K562 (cell line): ENCODE data around the gene FAM111B. TPM values are rescaled to one million over a fixed set of nuclear protein-coding genes. Genes with fewer than 3 reads are reported as not detected.

Source experiments
- ATAC-seq: fragments of 200-7000 bp; cut with Tn5 transposase; 3 replicates; pipeline ENCODE4 v1.9.1; 2020; ENCODE audit warnings: moderate library complexity
- Bru-seq: library from RNA; stranded (reverse); fragments of 400-500 nt; gene quantifications from one replicate; lab custom pipeline; 2021; lab: Mats Ljungman, UMichigan
- BruChase-seq, 2 experiments: library from RNA; stranded (reverse); fragments of 400-500 nt; gene quantifications; one replicate each; lab custom pipeline; 2021; lab: Mats Ljungman, UMichigan
- BruUV-seq: library from RNA; stranded (reverse); fragments of 400-500 nt; replicated peaks from 2 replicates; lab custom pipeline; 2021; lab: Mats Ljungman, UMichigan
- CTCF ChIA-PET: fragments of 300-600 bp; formaldehyde crosslinking; extraction: SDS; loops from one replicate; lab custom pipeline; 2021; ENCODE audit warnings: low intra/inter-chr PET ratio; lab: Yijun Ruan, JAX
- POLR2A ChIA-PET: fragments of 300-600, 350-650 bp; sonication (Branson Sonifier 250); formaldehyde crosslinking; extraction: SDS; loops from one replicate; lab custom pipeline; 2021; ENCODE audit warnings: antibody characterized with exemption, inconsistent platforms; lab: Yijun Ruan, JAX
- DNase-seq, 4 experiments: peaks; one replicate each; pipeline versions ENCODE4 v3.0.0 to v3.0.0-alpha.2; 2011 to 2018; ENCODE audit warnings: low spot score in 3 of 4, mixed read lengths in 3 of 4; ENCODE audit errors: extremely low read depth in 1 of 4
- FAIRE-seq: peaks from 2 replicates; lab custom pipeline; 2011; peaks lifted over from hg19 to GRCh38; lab: Jason Lieb, UNC
- H2AFZ ChIP-seq: 2 replicates; pipeline ENCODE4 v1.6.0; 2011; ENCODE audit warnings: low read depth, low read length, control low read depth, inconsistent platforms
- H3K27ac ChIP-seq: fragments of 200-600 bp; 3 replicates; pipeline ENCODE4 v1.8.0; 2011; ENCODE audit warnings: low read depth, mild to moderate bottlenecking, control low read depth, inconsistent platforms, low read length, moderate library complexity, mixed read lengths; ENCODE audit errors: extremely low read depth
- H3K27me3 ChIP-seq, 2 experiments: fragments of 300-600 bp in 1 of 2; 2 replicates in 1 of 2; 3 replicates in 1 of 2; pipeline versions ENCODE4 v1.6.0 to v1.8.0; 2011; ENCODE audit warnings: inconsistent platforms in 2 of 2, low read length in 2 of 2, mild to moderate bottlenecking in 1 of 2, mixed read lengths in 1 of 2, moderate library complexity in 1 of 2; ENCODE audit not compliant: control insufficient read depth in 2 of 2, insufficient read depth in 2 of 2
- H3K36me3 ChIP-seq: fragments of 300-600 bp; 3 replicates; pipeline ENCODE4 v1.8.0; 2011; ENCODE audit warnings: mild to moderate bottlenecking, low read length, inconsistent platforms; ENCODE audit not compliant: control insufficient read depth, insufficient read depth
- H3K4me1 ChIP-seq, 2 experiments: fragments of 200-600 bp in 1 of 2; replicated peaks in 1 of 2; 2 replicates in 1 of 2; 3 replicates in 1 of 2; pipeline versions ENCODE4 v1.5.1 to v1.8.0; 2011; ENCODE audit warnings: inconsistent platforms in 2 of 2, low read length in 2 of 2, mild to moderate bottlenecking in 1 of 2, mixed read lengths in 1 of 2, moderate library complexity in 1 of 2; ENCODE audit not compliant: control insufficient read depth in 2 of 2, insufficient read depth in 2 of 2
- H3K4me2 ChIP-seq: 2 replicates; pipeline ENCODE4 v1.6.1; 2011; ENCODE audit warnings: low read length, control low read depth, inconsistent platforms, mixed read lengths; ENCODE audit not compliant: insufficient read depth
- H3K4me3 ChIP-seq: fragments of 200-600 bp; sonication (generic), shearing (Covaris generic); 2 replicates; pipeline ENCODE4 v1.5.1; 2016; ENCODE audit warnings: control low read depth, inconsistent platforms
- H3K79me2 ChIP-seq: fragments of 200-600 bp; 3 replicates; pipeline ENCODE4 v1.8.0; 2011; ENCODE audit warnings: low read length, inconsistent platforms; ENCODE audit not compliant: control insufficient read depth, insufficient read depth
- H3K9ac ChIP-seq, 2 experiments: 2 replicates each; pipeline versions ENCODE4 v1.6.0 to v1.6.1; 2011; ENCODE audit warnings: low read depth in 2 of 2, low read length in 2 of 2, control low read depth in 1 of 2, inconsistent platforms in 1 of 2, mild to moderate bottlenecking in 1 of 2, mixed read lengths in 1 of 2; ENCODE audit not compliant: insufficient read depth in 1 of 2
- H3K9me1 ChIP-seq: one replicate; pipeline ENCODE4 v1.6.0; 2011; ENCODE audit warnings: inconsistent platforms, mild to moderate bottlenecking, low read length, moderate library complexity; ENCODE audit not compliant: control insufficient read depth, insufficient read depth
- H3K9me3 ChIP-seq: replicated peaks from 2 replicates; pipeline ENCODE4 v1.5.1; 2011; ENCODE audit warnings: low read depth, low read length, inconsistent platforms; ENCODE audit not compliant: control insufficient read depth, insufficient read depth
- H4K20me1 ChIP-seq: replicated peaks from 2 replicates; pipeline ENCODE4 v1.6.1; 2011; ENCODE audit warnings: low read length, inconsistent platforms, mixed read lengths; ENCODE audit not compliant: control insufficient read depth, insufficient read depth
- WGBS: fragments of 100-300 bp; shearing (Covaris generic); methylation state at CpG from one replicate; pipeline ENCODE4 v1.1.6; 2016; ENCODE audit warnings: low coverage, mixed read lengths; ENCODE audit not compliant: insufficient coverage; ENCODE audit errors: missing lambda C conversion rate; 5-methylcytosine and 5-hydroxymethylcytosine counted together
- in situ Hi-C: fragments of 300-500 bp; cut with MboI; formaldehyde crosslinking; loops from 4 replicates; pipeline ENCODE4 v1.15.0; 2018; ENCODE audit warnings: inconsistent platforms, mixed read lengths
- intact Hi-C: fragments of 100-400 bp; cut with micrococcal nuclease; formaldehyde crosslinking; loops from 2 replicates; pipeline ENCODE4 v1.14.2; 2022
- long read RNA-seq, 3 experiments: library from polyadenylated mRNA in 2 of 3; library from RNA in 1 of 3; unstranded in 2 of 3; stranded (forward) in 1 of 3; transcript quantifications; one replicate each; pipeline ENCODE4 v2.0.0, GENCODE V29; 2019 to 2022
- polyA minus RNA-seq, 3 experiments: library from RNA; depleted of rRNA, polyadenylated mRNA; stranded (reverse); fragments of >200 nt; gene quantifications; 2 replicates each; pipeline ENCODE4 v1.2.3, GENCODE V29; 2011
- polyA plus RNA-seq, 8 experiments: library from polyadenylated mRNA; depleted of rRNA in 4 of 8; stranded (reverse) in 5 of 8; unstranded in 3 of 8; fragments of >200 nt; fragmentation: Nextera tagmentation in 2 of 8; fragmentation: Illumina TruSeq in 1 of 8; extraction: Ambion mirVana in 2 of 8; extraction: Trizol in 1 of 8; gene quantifications; 2 replicates each; pipeline versions ENCODE4 v1.2.1 to v1.2.3, GENCODE V29; 2011 to 2014; ENCODE audit warnings: inconsistent platforms in 1 of 8, missing spikeins in 1 of 8
- total RNA-seq, 7 experiments: library from RNA; depleted of rRNA in 6 of 7; stranded (reverse); fragments of >200 nt in 6 of 7; fragmentation: Illumina TruSeq in 2 of 7; extraction: Trizol in 2 of 7; gene quantifications; 2 replicates each; pipeline versions ENCODE4 v1.2.1 to v1.2.3, GENCODE V29; 2011 to 2021; ENCODE audit warnings: low replicate concordance in 1 of 7
- TF ChIP-seq, protein P1 (sequence below), 2 experiments: IDR thresholded peaks; 2 replicates each; pipeline ENCODE4 v1.6.1; 2011; ENCODE audit warnings: borderline replicate concordance in 1 of 2, control low read depth in 1 of 2, low read depth in 1 of 2, low read length in 1 of 2, mild to moderate bottlenecking in 1 of 2, mixed read lengths in 1 of 2, moderate library complexity in 1 of 2; ENCODE audit not compliant: insufficient read depth in 1 of 2, insufficient read length in 1 of 2, poor library complexity in 1 of 2, severe bottlenecking in 1 of 2; ENCODE audit errors: extremely low read depth in 1 of 2
- TF ChIP-seq, protein P2 (sequence below), 2 experiments: IDR thresholded peaks in 1 of 2; conservative IDR thresholded peaks in 1 of 2; 2 replicates each; pipeline ENCODE4 v1.6.1; 2016; ENCODE audit warnings: low read depth in 2 of 2, mild to moderate bottlenecking in 1 of 2, missing compliant biosample characterization in 1 of 2, missing genetic modification characterization in 1 of 2, moderate library complexity in 1 of 2
- TF ChIP-seq, protein P3 (sequence below): fragments of 450-650 bp; IDR thresholded peaks from 2 replicates; pipeline ENCODE4 v1.6.1; 2016

The FAM111B gene, protein sequence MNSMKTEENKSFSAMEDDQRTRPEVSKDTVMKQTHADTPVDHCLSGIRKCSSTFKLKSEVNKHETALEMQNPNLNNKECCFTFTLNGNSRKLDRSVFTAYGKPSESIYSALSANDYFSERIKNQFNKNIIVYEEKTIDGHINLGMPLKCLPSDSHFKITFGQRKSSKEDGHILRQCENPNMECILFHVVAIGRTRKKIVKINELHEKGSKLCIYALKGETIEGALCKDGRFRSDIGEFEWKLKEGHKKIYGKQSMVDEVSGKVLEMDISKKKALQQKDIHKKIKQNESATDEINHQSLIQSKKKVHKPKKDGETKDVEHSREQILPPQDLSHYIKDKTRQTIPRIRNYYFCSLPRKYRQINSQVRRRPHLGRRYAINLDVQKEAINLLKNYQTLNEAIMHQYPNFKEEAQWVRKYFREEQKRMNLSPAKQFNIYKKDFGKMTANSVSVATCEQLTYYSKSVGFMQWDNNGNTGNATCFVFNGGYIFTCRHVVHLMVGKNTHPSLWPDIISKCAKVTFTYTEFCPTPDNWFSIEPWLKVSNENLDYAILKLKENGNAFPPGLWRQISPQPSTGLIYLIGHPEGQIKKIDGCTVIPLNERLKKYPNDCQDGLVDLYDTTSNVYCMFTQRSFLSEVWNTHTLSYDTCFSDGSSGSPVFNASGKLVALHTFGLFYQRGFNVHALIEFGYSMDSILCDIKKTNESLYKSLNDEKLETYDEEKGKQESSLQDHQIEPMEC
- not detected in 2 replicates for total RNA-seq (2011; cell fraction: chromatin; rRNA removed; ENCODE audit: low replicate concordance)
- total RNA-seq (2011; cell fraction: nucleolus; rRNA removed): not detected in 2 replicates
- not detected in 2 replicates for total RNA-seq (2011; cell fraction: nucleoplasm; rRNA removed)
- total RNA-seq (2014; rRNA removed) (not detected in 2 replicates), total RNA-seq (2014; rRNA removed; fragmentation: Illumina TruSeq; extraction: Trizol) (not detected in 2 replicates), total RNA-seq (2015; rRNA removed; fragmentation: Illumina TruSeq; extraction: Trizol) (0.26 and 0.33 TPM in 2 replicates), total RNA-seq (2021) (0.13 TPM in 1 of 2 replicates, not detected in the other), polyA plus RNA-seq (2011; rRNA removed) (not detected in 2 replicates), polyA plus RNA-seq (2014; fragmentation: Illumina TruSeq; extraction: Trizol) (0.04 TPM in 1 of 2 replicates, not detected in the other), polyA plus RNA-seq (2014; fragmentation: Nextera tagmentation; extraction: Ambion mirVana) (under 1 TPM in 1 of 2 experiments, not detected in 1; 0.01 TPM), polyA plus RNA-seq (2014; rRNA removed) (0.07 TPM in 1 of 2 replicates, not detected in the other), polyA minus RNA-seq (2011; rRNA and poly(A)+ RNA removed) (not detected in 2 replicates), Bru-seq, nascent RNA (percentile 14 among the genes with signal in this experiment), BruChase-seq, experiment 1, labeled RNA remaining after a 2-hour chase (percentile 16 among the genes with signal in this experiment), BruChase-seq, experiment 2, labeled RNA remaining after a 6-hour chase (percentile 13 among the genes with signal in this experiment)
- polyA plus RNA-seq (2011; cell fraction: cytosol; rRNA removed): not detected in 2 replicates
- not detected in 2 replicates for polyA plus RNA-seq (2011; cell fraction: nucleus; rRNA removed)
- 0.03 and 0.07 TPM in 2 replicates for polyA plus RNA-seq (2012)
- not detected in 2 replicates for polyA minus RNA-seq (2011; cell fraction: cytosol; rRNA and poly(A)+ RNA removed)
- polyA minus RNA-seq (2011; cell fraction: nucleus; rRNA and poly(A)+ RNA removed): 0.13 TPM in 1 of 2 replicates, not detected in the other
- long read RNA-seq, experiment 1: 0 reads
- long read RNA-seq, experiment 2: 0 reads
- long read RNA-seq, experiment 3: 0 reads

DNA sequence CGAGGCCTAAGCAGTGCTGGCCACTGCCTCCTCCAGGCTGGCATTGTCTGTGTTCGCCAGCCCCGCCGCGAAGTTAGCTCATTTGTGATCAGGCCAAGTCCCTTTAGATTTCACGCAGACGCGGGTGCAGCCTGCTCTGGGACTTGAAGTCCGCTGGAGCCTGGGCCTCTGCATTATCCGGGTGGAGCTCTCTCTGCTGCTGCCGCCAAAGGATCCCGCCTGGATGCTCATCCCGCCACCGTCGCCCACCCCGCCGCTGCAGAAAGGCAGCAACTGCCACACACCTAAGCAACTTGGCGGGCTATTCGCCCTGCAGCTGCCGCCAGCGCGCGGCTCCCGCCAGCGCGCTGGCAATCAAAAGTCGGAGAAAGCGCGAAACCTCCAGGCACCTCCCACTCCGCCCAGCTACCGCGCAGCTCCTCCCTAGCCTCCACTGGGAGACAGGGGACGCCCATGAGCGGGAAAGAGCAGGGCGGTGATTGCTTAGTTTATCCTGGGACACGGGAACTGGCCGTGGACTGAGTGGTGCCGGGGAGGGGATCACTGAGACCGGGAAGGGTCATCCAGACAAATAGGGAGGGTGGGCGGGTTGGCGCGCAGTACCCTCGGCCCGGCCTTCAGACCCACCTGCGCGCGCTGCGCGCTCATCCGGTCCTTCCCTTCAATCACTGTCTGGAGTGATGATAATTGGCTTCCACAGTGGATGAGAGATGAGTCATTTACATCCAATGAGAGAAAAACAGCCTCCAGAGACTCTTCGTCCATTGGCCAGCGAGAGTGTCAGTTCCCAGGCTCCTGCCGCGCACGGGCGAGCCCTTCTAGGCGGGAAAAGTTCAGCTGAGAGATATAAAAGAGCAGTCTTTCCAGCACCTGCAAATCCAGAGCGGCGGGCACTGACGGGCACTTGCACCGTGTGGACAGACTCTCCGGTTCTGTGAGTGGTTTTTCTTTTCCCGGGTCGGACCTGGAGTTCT, at the start of gene FAM111B:
TSS of gene FAM111B (plus strand) at position 875 of the 974 bp plus-strand sequence. CDS start 2,389 bp downstream, outside the sequence.
- DNase-seq (peak in 3 of 4 experiments; percentile 7 to 12 (median 8)), ATAC-seq (peak; percentile 56), FAIRE-seq (no peak)
- H3K27me3 ChIP-seq: peaks cover 2 to 17% of the 10 kb centered on the region in 2 experiments; a peak in 3 of 5 replicates
- POLR2A ChIA-PET: no interaction called here
- no peaks in the 10 kb centered on the region for H3K9me3 ChIP-seq
- intact Hi-C loops: no loop called here
- no peak within 1 kb of the TSS for H3K27ac ChIP-seq
- H2AFZ ChIP-seq: no peak within 1 kb of the TSS
- no peaks in the 10 kb centered on the region for H3K9me1 ChIP-seq
- H3K4me3 ChIP-seq: no peak within 1 kb of the TSS
- no peak within 1 kb of the TSS for H3K4me2 ChIP-seq
- CTCF ChIA-PET: no interaction called here
- H4K20me1 ChIP-seq: no peaks in the 10 kb centered on the region
- in situ Hi-C loops: no loop called here
- WGBS: 18% methylated on average over 58 of the region's 64 CpGs
- BruUV-seq: no TSS peak
- no peak within 1 kb of the TSS for H3K9ac ChIP-seq
- H3K36me3 ChIP-seq: no peaks in the 10 kb centered on the region
- H3K4me1 ChIP-seq: peaks cover 0 to 10% of the 10 kb centered on the region in 2 experiments; a peak in 2 of 5 replicates
- no peaks in the 10 kb centered on the region for H3K79me2 ChIP-seq
- TF ChIP-seq, protein P1, sequence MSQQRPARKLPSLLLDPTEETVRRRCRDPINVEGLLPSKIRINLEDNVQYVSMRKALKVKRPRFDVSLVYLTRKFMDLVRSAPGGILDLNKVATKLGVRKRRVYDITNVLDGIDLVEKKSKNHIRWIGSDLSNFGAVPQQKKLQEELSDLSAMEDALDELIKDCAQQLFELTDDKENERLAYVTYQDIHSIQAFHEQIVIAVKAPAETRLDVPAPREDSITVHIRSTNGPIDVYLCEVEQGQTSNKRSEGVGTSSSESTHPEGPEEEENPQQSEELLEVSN (IDR thresholded peaks at IDR 0.05; ENCODE audit: borderline replicate concordance in 1 of 2, extremely low read depth in 1 of 2, insufficient read depth in 1 of 2, insufficient read length in 1 of 2, low read depth in 1 of 2, low read length in 1 of 2, poor library complexity in 1 of 2, severe bottlenecking in 1 of 2): peak in 1 of 2 experiments; percentile 39
- TF ChIP-seq, protein P2, sequence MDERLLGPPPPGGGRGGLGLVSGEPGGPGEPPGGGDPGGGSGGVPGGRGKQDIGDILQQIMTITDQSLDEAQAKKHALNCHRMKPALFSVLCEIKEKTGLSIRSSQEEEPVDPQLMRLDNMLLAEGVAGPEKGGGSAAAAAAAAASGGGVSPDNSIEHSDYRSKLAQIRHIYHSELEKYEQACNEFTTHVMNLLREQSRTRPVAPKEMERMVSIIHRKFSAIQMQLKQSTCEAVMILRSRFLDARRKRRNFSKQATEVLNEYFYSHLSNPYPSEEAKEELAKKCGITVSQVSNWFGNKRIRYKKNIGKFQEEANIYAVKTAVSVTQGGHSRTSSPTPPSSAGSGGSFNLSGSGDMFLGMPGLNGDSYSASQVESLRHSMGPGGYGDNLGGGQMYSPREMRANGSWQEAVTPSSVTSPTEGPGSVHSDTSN (CRISPR knock-in tag; IDR thresholded peaks at IDR 0.05; ENCODE audit: low read depth): no peak
- TF ChIP-seq, protein P2 (tag; conservative IDR thresholded peaks at IDR 0.05; ENCODE audit: low read depth): peak; percentile 78
- TF ChIP-seq, protein P3, sequence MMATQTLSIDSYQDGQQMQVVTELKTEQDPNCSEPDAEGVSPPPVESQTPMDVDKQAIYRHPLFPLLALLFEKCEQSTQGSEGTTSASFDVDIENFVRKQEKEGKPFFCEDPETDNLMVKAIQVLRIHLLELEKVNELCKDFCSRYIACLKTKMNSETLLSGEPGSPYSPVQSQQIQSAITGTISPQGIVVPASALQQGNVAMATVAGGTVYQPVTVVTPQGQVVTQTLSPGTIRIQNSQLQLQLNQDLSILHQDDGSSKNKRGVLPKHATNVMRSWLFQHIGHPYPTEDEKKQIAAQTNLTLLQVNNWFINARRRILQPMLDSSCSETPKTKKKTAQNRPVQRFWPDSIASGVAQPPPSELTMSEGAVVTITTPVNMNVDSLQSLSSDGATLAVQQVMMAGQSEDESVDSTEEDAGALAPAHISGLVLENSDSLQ: peak; percentile 81
